K562 (cell line): Measurements from ENCODE around the gene BOC. TPM values are rescaled to one million over a fixed set of nuclear protein-coding genes. Genes with fewer than 3 reads are reported as not detected.

Experiments used
- FOXK1 ChIP-seq: sonication (generic); formaldehyde crosslinking; IDR thresholded peaks from 2 replicates; pipeline ENCODE4 v1.8.0; 2022; ENCODE audit warnings: missing genetic modification reagents, mild to moderate bottlenecking, borderline replicate concordance
- JUND ChIP-seq, 2 experiments: IDR thresholded peaks; 2 replicates in 1 of 2; 3 replicates in 1 of 2; pipeline ENCODE4 v1.6.1; 2011; ENCODE audit warnings: borderline replicate concordance in 2 of 2, low read depth in 2 of 2, low read length in 2 of 2, improper control_type of control experiment in 1 of 2, missing biosample characterization in 1 of 2, missing genetic modification characterization in 1 of 2, missing genetic modification reagents in 1 of 2
- KLF16 ChIP-seq: IDR thresholded peaks from 2 replicates; pipeline ENCODE4 v1.6.1; 2016; ENCODE audit warnings: antibody characterized with exemption
- MCM7 ChIP-seq, 2 experiments: fragments of 450-650 bp; IDR thresholded peaks; 2 replicates each; pipeline ENCODE4 v1.6.1; 2016 to 2018
- RAD21 ChIP-seq, 2 experiments: fragments of 250-450 bp in 1 of 2; fragments of 450-650 bp in 1 of 2; sonication (Bioruptor Pico) in 1 of 2; formaldehyde crosslinking in 1 of 2; IDR thresholded peaks in 1 of 2; conservative IDR thresholded peaks in 1 of 2; 2 replicates each; pipeline versions ENCODE4 v1.4.0 to v1.8.0; 2020 to 2022; ENCODE audit warnings: mild to moderate bottlenecking in 2 of 2, moderate library complexity in 1 of 2
- RBM14 ChIP-seq: fragments of 200-400 bp; formaldehyde crosslinking; IDR thresholded peaks from 2 replicates; pipeline ENCODE4 v1.6.1; 2018; ENCODE audit warnings: low read depth, mild to moderate bottlenecking, low read length, moderate library complexity, borderline replicate concordance; ENCODE audit not compliant: insufficient read depth
- RBM25 ChIP-seq: fragments of 200-400 bp; formaldehyde crosslinking; IDR thresholded peaks from 2 replicates; pipeline ENCODE4 v1.6.1; 2018; ENCODE audit warnings: low read length, low read depth, moderate library complexity; ENCODE audit not compliant: severe bottlenecking
- SMC3 ChIP-seq: conservative IDR thresholded peaks from 2 replicates; pipeline ENCODE4 v1.6.1; 2011; ENCODE audit warnings: low read depth, low read length, improper control_type of control experiment; ENCODE audit not compliant: insufficient read depth
- U2AF2 ChIP-seq: fragments of 200-400 bp; formaldehyde crosslinking; optimal IDR thresholded peaks from 2 replicates; pipeline ENCODE3; 2017; ENCODE audit warnings: low read depth, mild to moderate bottlenecking, low read length
- ZNF316 ChIP-seq: fragments of 450-650 bp; IDR thresholded peaks from 2 replicates; pipeline ENCODE4 v1.6.1; 2016
- polyA plus RNA-seq, 8 experiments: library from polyadenylated mRNA; depleted of rRNA in 4 of 8; stranded (reverse) in 5 of 8; unstranded in 3 of 8; fragments of >200 nt; fragmentation: Nextera tagmentation in 2 of 8; fragmentation: Illumina TruSeq in 1 of 8; extraction: Ambion mirVana in 2 of 8; extraction: Trizol in 1 of 8; gene quantifications; 2 replicates each; pipeline versions ENCODE4 v1.2.1 to v1.2.3, GENCODE V29; 2011 to 2014; ENCODE audit warnings: inconsistent platforms in 1 of 8, missing spikeins in 1 of 8
- total RNA-seq, 7 experiments: library from RNA; depleted of rRNA in 6 of 7; stranded (reverse); fragments of >200 nt in 6 of 7; fragmentation: Illumina TruSeq in 2 of 7; extraction: Trizol in 2 of 7; gene quantifications; 2 replicates each; pipeline versions ENCODE4 v1.2.1 to v1.2.3, GENCODE V29; 2011 to 2021; ENCODE audit warnings: low replicate concordance in 1 of 7
- TF ChIP-seq, protein P1 (sequence below), 2 experiments: fragments of 450-650 bp; formaldehyde crosslinking in 1 of 2; IDR thresholded peaks; 2 replicates each; pipeline versions ENCODE4 v1.4.0 to v1.6.1; 2014 to 2020; ENCODE audit warnings: mild to moderate bottlenecking in 2 of 2, borderline replicate concordance in 1 of 2, low read depth in 1 of 2
- TF ChIP-seq, protein P2 (sequence below): fragments of 450-650 bp; formaldehyde crosslinking; conservative IDR thresholded peaks from 2 replicates; pipeline ENCODE4 v1.4.0; 2022; ENCODE audit warnings: mild to moderate bottlenecking, missing genetic modification characterization
- TF ChIP-seq, protein P3 (sequence below): fragments of 450-650 bp; formaldehyde crosslinking; IDR thresholded peaks from 2 replicates; pipeline ENCODE4 v1.4.0; 2020; ENCODE audit warnings: mild to moderate bottlenecking, moderate library complexity

Gene BOC
- total and polyA plus RNA-seq, 9 of the 15 experiments (the other 6 are each of a cell fraction or from before 2014, with no cell fraction given), result not detected

DNA sequence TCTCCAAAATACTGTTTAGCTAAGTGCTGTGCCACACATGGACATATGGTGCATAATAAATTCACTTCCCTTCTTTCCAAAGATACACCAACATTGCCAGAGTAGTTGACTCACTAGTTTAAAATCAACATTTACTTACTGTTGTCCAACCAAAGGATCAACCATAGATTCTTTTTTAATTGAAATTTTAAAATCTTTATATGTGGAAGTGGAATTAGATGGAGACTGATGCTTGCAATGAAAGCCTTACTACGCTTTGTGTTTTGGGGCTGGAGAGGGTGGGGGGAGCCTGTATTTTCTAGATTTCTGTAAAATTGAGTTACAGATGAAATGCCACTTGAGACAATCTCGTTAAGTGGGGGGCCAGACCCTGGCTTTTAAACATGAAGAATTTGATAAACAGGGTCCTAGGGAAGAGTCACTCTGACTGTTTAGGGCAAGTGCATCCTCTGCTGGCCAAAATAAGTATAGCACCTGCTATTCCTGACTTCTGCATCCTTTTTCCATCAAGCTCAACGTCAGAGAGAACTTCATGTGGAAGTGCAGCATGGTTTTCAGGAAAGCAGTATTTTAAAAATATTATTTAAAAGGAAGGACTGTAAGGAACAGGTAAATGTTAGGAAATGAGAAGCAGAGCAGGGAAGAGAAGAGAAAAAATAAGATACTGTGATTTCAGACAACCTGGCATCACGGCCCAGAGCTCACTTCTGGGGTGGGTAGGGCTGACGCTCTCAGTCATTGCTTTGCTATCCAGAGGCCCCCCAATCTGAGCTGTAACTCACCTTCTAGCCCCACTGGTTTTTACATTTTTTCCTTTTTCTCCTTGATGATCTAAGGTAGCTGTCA is 76.7 kb downstream of the BOC start (continued):
- TF ChIP-seq, protein P1, sequence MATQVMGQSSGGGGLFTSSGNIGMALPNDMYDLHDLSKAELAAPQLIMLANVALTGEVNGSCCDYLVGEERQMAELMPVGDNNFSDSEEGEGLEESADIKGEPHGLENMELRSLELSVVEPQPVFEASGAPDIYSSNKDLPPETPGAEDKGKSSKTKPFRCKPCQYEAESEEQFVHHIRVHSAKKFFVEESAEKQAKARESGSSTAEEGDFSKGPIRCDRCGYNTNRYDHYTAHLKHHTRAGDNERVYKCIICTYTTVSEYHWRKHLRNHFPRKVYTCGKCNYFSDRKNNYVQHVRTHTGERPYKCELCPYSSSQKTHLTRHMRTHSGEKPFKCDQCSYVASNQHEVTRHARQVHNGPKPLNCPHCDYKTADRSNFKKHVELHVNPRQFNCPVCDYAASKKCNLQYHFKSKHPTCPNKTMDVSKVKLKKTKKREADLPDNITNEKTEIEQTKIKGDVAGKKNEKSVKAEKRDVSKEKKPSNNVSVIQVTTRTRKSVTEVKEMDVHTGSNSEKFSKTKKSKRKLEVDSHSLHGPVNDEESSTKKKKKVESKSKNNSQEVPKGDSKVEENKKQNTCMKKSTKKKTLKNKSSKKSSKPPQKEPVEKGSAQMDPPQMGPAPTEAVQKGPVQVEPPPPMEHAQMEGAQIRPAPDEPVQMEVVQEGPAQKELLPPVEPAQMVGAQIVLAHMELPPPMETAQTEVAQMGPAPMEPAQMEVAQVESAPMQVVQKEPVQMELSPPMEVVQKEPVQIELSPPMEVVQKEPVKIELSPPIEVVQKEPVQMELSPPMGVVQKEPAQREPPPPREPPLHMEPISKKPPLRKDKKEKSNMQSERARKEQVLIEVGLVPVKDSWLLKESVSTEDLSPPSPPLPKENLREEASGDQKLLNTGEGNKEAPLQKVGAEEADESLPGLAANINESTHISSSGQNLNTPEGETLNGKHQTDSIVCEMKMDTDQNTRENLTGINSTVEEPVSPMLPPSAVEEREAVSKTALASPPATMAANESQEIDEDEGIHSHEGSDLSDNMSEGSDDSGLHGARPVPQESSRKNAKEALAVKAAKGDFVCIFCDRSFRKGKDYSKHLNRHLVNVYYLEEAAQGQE (IDR thresholded peaks at IDR 0.05; ENCODE audit: borderline replicate concordance), result peak; percentile 63; the same call in 1 of the 2 replicates
- TF ChIP-seq, protein P1 (CRISPR knock-in tag; IDR thresholded peaks at IDR 0.05; ENCODE audit: low read depth), result no peak
- no peak for TF ChIP-seq FOXK1 (CRISPR knock-in tag)
- TF ChIP-seq, protein P2, sequence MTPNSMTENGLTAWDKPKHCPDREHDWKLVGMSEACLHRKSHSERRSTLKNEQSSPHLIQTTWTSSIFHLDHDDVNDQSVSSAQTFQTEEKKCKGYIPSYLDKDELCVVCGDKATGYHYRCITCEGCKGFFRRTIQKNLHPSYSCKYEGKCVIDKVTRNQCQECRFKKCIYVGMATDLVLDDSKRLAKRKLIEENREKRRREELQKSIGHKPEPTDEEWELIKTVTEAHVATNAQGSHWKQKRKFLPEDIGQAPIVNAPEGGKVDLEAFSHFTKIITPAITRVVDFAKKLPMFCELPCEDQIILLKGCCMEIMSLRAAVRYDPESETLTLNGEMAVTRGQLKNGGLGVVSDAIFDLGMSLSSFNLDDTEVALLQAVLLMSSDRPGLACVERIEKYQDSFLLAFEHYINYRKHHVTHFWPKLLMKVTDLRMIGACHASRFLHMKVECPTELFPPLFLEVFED, result no peak
- no peak for TF ChIP-seq RBM25
- no peak for TF ChIP-seq MCM7 (IDR thresholded peaks at IDR 0.05)
- no peak for TF ChIP-seq ZNF316
- no peak for TF ChIP-seq U2AF2
- no peak for TF ChIP-seq RBM14
- TF ChIP-seq, protein P3, sequence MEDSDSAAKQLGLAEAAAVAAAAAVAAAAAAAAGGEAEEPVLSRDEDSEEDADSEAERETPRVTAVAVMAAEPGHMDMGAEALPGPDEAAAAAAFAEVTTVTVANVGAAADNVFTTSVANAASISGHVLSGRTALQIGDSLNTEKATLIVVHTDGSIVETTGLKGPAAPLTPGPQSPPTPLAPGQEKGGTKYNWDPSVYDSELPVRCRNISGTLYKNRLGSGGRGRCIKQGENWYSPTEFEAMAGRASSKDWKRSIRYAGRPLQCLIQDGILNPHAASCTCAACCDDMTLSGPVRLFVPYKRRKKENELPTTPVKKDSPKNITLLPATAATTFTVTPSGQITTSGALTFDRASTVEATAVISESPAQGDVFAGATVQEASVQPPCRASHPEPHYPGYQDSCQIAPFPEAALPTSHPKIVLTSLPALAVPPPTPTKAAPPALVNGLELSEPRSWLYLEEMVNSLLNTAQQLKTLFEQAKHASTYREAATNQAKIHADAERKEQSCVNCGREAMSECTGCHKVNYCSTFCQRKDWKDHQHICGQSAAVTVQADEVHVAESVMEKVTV, result peak; percentile 75
- peak; percentile 7; the same call in 1 of the 2 replicates for TF ChIP-seq JUND (IDR thresholded peaks at IDR 0.05; ENCODE audit: borderline replicate concordance, low read depth, low read length)
- TF ChIP-seq JUND (tag; IDR thresholded peaks at IDR 0.05; ENCODE audit: borderline replicate concordance, low read depth, low read length), result no peak
- TF ChIP-seq SMC3, result peak; percentile 76
- peak; percentile 80 to 82 for TF ChIP-seq RAD21 (CRISPR knock-in tag; conservative IDR thresholded peaks at IDR 0.05 in 1 of 2, IDR thresholded peaks at IDR 0.05 in 1 of 2)
- TF ChIP-seq KLF16, result peak; percentile 65
